Measurements from ENCODE around the gene LONP2.

- TF ChIP-seq CTCF (IDR thresholded peaks at IDR 0.05; ENCODE audit: low read length) = no peak
- no peak for TF ChIP-seq EZH2phosphoT487 (IDR thresholded peaks at IDR 0.05; ENCODE audit: low read length)
- TF ChIP-seq EZH2 (optimal IDR thresholded peaks at IDR 0.05; ENCODE audit: low read depth, low read length) = no peak
Measured at GRCh38 chr16:48395375-48395774, 151.3 kb downstream of the LONP2 start.
